GM21528 (cell line): ENCODE data around the gene SLC13A1.
"Not testable (repeated sequence)": the region's sequence is repeated elsewhere in the genome, so short reads cannot be mapped to it uniquely, and the experiment has no call there.

Experiments used
- ATAC-seq: cut with Tn5 transposase; IDR thresholded peaks from one replicate; pipeline ENCODE4 v1.9.1; 2021; ENCODE audit warnings: mild to moderate bottlenecking, moderate library complexity; ENCODE audit not compliant: unreplicated experiment, low FRiP score

Gene SLC13A1

DNA sequence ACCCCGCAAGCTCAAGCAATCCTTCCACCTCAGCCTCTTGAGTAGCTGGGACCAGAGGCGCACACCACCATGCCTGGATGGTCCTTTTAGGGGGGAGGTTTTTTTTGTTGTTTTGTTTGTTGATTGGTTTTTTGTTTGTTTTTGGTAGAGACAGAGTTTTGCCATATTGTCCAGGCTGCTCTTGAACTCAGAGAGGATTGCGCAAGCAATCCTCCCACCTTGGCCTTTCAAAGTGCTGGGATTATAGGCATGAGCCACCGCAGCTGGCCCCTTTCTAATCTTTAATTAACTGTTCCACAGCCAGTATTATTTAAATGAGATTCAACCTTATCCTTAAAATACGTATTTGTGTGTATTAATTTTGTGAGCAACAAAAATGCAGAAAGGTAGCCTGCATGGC is 65.8 kb downstream of the SLC13A1 start:
- no peak for ATAC-seq

DNA sequence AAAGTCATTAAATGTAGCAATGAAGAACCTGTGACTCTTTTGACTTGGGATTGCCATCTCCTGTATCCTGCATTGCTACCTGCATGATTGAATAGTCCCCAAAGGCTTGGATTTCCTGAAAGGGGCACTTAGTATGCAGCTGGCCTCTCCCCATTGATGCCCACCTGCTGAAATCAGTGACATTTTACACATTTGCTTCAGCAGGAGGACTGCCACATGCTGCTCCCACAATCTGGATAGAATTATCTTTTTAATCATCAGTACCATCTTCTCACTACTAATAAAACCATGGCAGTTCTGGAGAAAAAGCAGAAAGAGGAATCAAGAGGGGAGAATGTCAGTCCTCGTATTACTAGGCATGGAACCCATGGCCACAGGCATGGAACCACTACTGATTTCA is 67.8 kb downstream of the SLC13A1 start:
- no peak for ATAC-seq

DNA sequence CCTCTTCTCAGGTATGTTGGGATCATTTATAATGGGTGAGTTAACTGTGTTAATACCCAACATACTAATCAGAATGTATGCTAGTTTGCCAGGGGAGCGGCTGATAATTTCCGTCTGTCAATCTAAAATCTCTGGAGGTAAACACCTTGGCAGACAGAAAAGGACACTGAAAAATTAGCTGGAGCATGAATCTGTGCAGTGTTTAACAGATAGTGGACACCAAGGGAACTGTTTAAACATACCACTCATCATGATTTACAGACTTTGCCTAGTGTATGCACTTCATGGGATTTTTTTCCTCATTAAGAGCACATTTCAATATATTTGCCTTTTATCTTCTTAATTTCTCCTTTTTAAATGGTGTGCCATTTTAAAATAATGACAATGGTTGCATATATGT is 68.2 kb downstream of the SLC13A1 start:
- no peak for ATAC-seq

- ATAC-seq, result no peak
These were observed 68.6 kb downstream of the SLC13A1 start for GRCh38 chr7:123131140-123131539.

DNA sequence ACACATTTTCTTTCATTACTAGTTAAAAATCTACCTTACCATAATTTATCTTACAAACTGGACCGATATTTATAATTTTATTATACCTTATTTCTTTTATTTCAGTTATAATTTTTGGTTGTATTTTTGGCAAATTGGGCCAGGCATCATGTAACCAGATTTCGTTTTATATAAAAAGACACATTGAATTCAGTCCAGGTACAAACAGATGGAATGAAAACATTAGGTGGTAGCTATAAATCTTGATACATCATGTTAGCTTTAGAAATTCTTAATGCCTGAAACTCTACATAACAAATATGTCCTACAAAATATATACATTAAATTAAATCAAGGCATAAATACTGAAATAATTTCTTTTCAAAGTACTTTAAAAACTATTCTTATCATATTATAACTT is 73.1 kb downstream of the SLC13A1 start:
- no peak for ATAC-seq

DNA sequence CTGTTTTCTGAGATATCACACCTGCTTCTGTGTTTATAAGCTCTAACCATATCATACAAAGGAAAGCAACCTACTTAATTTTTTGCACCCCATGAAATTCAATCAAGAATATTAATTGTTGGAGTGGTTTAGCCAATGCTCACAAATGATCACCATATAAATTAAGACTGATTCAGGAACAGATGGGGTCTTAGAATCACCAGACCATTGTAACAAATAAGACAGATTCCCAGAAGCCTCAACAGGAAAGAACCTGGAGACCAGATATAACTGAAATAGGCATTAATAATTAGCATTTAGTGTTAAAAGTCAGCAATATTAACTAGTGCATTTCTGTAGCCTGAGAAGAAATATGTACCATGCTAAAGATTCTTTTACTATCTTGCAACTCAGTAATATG is 73.6 kb downstream of the SLC13A1 start:
- ATAC-seq, result no peak

DNA sequence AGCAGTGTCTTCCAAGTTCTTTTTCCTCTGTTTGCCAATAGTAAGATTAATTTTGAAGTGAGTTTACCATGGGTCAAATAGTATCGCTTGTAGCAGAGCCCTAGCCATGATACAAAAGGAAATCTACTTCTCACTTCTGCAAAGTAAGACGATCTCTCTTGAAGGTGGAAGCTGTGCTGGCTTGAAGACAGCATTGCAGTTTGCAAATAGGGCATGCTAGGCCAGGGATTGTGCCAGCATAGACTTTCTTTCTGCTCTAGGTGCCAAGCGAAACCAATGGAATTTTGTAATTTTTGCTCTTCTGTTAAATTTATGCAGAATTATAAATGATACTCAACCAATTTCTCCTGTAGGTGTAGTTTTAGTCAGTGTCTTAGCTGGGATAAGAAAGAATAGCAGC is 74.5 kb downstream of the SLC13A1 start:
- ATAC-seq, result no peak

- no peak for ATAC-seq
These were observed 76.9 kb downstream of the SLC13A1 start for GRCh38 chr7:123122916-123123315.

- no peak for ATAC-seq
These were observed 79.5 kb downstream of the SLC13A1 start for GRCh38 chr7:123120286-123120685.

DNA sequence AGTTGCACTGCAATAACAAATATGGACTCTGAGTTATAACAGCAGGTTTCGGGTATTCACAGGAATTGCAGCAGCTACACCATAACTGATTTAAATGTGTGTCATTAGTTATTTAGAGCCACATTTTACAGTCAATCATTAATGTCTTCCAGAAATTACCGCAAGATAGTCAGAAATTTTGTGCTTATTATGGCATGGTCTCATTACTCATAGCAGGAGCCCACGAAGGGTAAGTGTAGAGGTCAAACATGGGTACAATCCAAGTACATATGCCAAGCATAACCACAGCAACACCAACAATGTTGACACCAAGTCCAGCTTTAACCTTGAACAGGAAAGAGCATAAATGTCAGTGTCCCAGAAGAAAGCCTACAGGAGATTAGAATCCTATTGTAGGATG is 84.4 kb downstream of the SLC13A1 start:
- ATAC-seq, result no peak

- ATAC-seq, result no peak
These were observed 85.5 kb downstream of the SLC13A1 start for GRCh38 chr7:123114288-123114687.

GRCh38 chr7:123112833-123113232 is 86.9 kb downstream of the SLC13A1 start:
- ATAC-seq, result no peak

DNA sequence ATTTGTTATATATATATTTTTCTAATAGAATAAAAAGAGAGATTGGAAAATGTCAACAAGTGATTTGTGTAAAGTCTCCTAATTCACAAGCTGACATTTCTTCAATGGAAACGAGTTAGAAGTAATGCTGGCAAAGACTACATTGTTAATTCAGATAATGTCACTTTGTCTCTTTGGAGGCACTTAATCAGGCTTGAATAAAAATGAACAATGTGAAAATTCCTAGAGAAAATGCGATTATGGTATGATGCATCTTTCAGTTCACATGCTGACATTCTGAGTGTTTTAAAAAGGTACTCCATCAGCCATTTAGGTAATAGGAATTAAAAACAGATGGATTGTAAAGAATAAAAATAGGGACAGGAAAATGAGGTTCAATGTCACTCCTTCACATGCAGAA is 100.1 kb downstream of the SLC13A1 start:
- ATAC-seq, result no peak

GRCh38 chr7:123096976-123097375 is 102.8 kb downstream of the SLC13A1 start:
- ATAC-seq, result no peak

GRCh38 chr7:123096434-123096833 is 103.3 kb downstream of the SLC13A1 start:
- ATAC-seq, result no peak

- no peak for ATAC-seq
These were observed 109.3 kb downstream of the SLC13A1 start for GRCh38 chr7:123090456-123090855.

DNA sequence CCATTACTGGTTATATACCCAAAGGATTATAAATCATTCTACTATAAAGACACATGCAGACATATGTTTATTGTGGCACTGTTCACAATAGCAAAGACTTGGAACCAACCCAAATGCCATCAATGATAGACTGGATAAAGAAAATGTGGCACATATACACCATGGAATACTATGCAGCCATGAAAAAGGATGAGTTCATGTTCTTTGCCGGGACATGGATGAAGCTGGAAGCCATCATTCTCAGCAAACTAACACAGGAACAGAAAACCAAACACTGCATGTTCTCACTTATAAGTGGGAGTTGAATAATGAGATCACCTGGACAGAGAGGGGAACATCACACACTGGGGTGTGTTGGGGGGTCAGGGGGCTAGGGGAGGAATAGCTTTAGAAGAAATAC is 112.9 kb downstream of the SLC13A1 start:
- ATAC-seq, result not testable (repeated sequence)

DNA sequence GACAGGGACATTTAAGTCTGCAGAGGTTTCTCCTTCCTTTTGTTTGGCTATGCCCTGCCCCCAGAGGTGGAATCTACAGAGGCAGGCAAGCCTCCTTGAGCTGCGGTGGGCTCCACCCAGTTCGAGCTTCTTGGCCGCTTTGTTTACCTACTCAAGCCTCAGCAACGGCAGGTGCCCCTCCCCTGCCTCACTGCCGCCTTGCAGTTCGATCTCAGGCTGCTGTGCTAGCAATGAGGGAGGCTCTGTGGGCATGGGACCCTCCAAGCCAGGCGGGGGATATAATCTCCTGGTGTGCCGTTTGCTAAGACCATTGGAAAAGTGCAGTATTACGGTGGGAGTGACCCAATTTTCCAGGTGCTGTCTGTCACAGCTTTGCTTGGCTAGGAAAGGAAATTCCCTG is 114.9 kb downstream of the SLC13A1 start:
- not testable (repeated sequence) for ATAC-seq

- ATAC-seq, result no peak
These were observed 120.7 kb downstream of the SLC13A1 start for GRCh38 chr7:123079021-123079420.

DNA sequence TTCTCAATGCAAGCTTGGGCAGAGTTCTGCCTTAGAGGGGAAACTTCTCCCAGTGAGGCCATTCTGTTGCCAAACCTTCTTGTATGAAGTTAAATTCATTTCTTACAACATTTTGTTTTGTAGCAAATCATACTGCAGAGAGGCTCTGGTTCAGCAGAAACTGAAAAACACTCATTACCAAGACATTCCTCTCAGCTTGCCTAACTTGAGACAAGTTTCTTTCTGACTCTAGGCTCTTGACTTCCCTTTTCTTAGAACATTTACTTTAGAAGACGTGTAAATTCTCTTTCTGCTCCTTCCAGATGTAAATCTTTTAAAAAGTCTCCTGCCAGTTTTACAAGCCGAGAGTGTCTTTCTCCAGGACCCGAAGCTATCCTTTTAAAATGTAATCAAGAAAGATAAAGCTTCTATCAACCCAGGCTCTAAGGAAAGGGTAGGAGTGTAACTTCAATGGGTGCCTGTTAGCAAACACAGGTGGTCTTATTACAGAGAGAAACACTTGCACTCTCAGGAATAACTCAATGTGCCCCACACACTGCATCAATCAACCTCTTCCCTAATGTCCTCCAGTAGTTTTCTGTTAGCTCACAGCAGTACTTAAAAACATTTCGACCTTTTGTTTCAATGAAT is 123.8 kb downstream of the SLC13A1 start:
- no peak for ATAC-seq

DNA sequence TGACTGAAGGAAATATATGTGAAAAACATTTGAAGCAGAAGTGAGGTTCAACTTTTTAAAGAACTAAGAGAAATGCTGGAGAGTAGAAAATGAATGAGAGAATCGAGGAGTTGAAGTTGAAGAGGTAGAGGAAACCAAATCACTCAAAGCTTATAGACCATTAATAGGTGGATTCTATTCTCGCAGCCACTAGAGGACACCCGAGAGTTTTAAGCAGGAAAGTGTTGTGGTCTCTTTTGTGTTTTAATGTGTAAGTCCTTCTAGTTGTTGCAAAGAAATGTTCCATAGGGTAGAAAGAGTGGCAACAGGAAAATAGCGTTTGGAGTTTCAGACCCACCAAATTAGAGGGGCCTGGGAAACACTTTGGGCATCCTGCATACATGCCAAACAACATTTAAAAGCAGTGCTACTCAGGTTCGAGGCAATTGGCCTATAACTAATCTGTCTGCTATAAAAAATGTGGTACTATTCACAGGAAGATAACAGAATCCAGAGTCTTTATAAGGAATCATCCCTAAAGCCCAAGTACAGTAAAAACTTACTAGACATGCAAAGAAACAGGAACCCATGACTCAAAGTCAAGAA is 129.0 kb downstream of the SLC13A1 start:
- ATAC-seq, result no peak

DNA sequence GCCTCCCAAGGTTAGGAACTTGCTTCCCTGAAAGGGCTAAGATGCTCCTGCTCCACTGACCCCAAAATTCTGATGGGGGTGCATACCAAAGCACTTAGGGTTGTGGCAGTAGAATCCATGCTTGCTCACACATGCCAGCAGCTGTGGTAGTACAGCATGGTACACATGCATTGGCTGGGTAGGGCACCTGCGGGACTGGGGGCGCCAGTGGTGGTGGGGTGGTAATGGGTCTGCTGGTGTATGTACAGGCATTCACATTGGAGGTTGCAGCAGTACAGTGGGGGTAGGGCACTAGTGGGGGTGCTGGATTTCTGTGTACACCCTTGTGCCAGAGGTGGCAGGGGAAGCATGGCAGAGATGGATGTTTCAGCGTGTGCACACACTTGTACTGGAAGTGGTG is 132.0 kb downstream of the SLC13A1 start:
- no peak for ATAC-seq
